Measurements from ENCODE around the gene C12orf56.
"Not testable (repeated sequence)": the region's sequence is repeated elsewhere in the genome, so short reads cannot be mapped to it uniquely, and the experiment has no call there.

C12orf56 gene

GRCh38 chr12:64385019-64385418 is 5.5 kb downstream of the C12orf56 start:
- no peak for DNase-seq

DNA sequence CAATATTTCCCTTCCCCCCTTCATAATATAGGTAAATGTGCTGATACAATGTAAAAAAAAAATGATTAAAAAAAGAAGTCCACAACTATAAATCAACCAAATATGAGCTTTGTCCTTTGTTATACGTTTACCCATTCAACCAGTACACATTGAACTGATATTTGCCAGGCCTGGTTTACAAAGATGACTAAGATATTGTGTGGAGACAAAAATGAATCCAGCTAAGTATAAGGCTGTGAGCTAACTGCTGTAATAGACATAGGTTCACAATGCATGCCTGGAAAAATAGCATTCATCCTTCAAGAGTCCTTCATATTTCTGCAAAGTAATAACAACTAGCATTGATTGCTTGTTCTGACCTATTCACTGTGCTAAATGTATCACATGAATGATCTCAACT is 6.9 kb downstream of the C12orf56 start:
- no peak for DNase-seq

- DNase-seq = no peak
Observed at GRCh38 chr12:64362721-64363305, 27.7 kb downstream of the C12orf56 start.

DNA sequence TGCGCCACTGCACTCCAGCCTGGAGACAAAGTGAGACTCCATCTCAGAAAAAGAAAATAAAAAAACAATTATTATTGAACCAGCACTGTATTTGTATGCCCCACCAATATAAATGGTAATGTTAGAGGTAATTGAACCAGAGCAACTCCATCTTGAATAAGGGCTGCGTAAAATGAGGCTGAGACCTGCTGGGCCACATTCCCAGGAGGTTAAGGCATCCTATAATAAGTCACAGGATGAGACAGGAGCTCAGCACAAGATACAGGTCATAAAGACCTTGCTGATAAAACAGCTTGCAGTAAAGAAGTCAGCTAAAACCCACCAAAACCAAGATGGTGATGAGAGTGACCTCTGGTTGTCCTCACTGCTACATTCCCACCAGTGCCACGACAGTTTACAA is 29.4 kb downstream of the C12orf56 start:
- DNase-seq = not testable (repeated sequence)

- DNase-seq = not testable (repeated sequence)
Observed at GRCh38 chr12:64356209-64356608, 34.3 kb downstream of the C12orf56 start.

DNA sequence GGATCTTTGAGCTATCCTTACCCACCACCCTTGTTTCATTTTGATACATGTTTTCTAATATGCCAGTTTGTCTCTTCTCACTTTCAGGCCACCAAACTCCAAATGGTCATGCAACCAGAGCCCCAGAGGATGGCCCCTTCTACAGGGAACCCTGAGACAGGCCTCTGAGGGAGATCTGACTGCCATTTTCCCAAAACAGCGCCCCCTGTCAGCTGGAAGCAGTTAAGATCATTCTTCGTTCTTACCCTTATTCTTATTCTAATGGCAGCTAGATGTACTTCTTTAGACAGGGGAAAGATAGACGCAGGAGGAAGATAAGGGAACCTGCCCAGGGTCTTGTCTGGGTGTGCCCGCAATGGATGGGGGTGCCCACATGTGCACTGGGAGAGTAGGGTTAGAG is 38.4 kb downstream of the C12orf56 start:
- DNase-seq = no peak

GRCh38 chr12:64351265-64351664 is 39.3 kb downstream of the C12orf56 start:
- DNase-seq = no peak

DNA sequence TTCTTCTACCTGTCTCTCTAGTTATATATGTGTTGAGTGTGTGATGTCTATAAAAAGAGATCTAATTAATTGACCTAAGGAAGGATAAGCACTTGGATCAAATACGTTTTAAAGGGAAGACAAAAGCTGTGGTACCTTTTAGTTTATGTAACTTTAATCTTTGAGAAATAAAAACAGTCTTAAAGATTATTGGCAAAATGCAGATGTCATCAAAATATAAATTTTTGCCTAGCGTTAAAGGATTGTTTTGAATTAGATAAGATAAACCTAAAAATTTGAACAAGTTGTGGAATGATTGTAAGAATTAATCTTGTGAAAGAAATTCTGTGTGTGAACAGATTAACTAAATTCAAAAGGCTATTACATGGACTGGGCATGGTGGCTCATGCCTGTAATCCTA is 42.9 kb downstream of the C12orf56 start:
- DNase-seq = no peak

DNA sequence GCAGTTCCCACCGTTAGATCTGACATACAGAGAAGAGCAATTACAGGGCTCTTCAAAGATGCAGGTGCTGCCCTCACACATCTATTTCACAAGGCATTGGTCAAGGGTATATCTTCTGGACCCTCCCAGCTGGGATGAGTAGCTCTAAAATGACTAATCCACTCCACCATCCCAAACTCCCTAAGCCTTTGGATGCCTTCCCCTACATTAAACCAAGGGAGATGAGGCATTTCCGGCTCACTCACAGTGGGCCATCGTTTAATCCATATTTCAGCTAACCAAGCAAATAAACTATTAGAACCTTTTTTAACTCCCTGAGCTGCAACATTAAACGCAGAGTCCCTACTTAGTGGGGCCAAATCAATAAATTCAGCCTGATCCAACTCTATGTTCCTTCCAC is 45.9 kb downstream of the C12orf56 start:
- not testable (repeated sequence) for DNase-seq

GRCh38 chr12:64340546-64340945 is 50.0 kb downstream of the C12orf56 start:
- DNase-seq = not testable (repeated sequence)

- no peak for DNase-seq
Observed at GRCh38 chr12:64335886-64336466, 54.6 kb downstream of the C12orf56 start.

DNA sequence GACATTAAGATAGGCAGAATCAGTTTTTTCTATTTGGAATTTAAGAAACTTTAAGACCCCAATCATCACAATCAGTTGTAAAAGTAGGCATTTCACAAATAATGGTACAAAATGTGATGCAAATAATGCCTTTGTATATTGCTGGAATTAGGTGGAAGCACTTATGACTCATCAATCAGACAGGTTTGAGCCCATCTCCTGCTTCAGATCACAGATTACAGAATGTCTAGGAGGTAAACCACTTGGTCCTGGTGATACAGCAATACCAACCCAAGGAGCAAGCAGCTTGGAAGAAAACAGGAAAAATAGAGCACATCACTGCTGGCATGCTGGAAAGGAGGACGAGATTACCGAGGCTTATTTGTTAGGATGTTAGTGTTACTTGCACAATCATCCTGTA is 57.6 kb downstream of the C12orf56 start:
- DNase-seq = no peak

DNA sequence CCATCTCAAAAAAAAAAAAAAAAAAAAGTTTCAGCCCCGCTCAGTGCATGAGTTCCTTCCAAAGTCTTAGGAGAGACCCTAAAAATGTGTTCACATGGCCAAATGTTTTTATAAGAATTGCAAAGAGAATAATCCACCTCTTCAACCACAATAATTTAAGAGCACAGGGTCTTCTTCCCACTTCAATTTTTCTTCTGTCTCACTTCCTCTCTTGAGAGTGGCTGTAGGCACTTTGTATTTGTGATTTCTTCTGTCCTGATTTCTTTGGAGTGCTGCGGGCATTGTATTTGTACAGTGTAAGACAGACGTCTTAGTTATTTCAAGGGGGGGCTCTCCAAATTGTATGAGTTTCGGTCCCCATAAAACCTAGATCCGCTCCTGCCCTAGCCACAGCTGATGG is 58.3 kb downstream of the C12orf56 start:
- DNase-seq = no peak

GRCh38 chr12:64329031-64329710 is 61.4 kb downstream of the C12orf56 start:
- not testable (repeated sequence) for DNase-seq

DNA sequence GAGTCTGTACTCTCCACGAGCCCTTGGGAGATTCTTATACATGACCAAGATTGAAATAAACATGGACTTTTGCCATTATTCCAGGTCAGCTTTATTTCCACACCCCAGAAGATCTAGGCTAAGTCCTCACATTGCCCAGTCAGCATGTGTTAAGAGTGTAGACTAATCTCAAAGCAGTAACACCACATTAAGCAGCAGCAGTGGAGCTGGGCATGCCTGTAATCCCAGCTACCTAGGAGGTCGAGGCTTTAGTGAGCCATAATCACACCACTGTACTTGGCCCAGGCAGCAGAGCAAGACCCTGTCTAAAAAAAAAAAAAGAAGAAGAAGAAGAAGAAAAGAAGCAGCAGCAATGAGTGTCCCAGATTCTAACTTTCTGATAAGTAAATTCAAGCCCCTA is 65.5 kb downstream of the C12orf56 start:
- no peak for DNase-seq

GRCh38 chr12:64323476-64324225 is 66.9 kb downstream of the C12orf56 start:
- no peak for DNase-seq

DNA sequence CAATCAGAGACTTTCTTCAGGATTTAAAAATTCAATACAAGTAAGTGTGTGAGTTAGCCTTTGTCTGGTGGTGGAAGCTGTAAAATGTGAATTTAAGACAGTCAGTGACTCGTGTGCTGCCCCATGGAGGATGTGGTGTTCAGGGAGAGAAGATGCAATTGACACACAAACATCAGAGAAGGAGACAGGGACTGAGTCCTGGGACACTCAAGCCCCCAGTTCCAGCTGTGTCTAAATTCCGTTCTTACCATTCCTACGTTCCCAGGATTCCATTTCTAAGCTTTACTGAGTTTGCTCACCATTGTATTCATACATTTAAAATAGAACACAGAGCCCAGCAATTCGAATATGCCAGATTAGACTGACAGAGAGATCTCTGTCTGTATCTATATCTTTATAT is 67.6 kb downstream of the C12orf56 start:
- no peak for DNase-seq

DNA sequence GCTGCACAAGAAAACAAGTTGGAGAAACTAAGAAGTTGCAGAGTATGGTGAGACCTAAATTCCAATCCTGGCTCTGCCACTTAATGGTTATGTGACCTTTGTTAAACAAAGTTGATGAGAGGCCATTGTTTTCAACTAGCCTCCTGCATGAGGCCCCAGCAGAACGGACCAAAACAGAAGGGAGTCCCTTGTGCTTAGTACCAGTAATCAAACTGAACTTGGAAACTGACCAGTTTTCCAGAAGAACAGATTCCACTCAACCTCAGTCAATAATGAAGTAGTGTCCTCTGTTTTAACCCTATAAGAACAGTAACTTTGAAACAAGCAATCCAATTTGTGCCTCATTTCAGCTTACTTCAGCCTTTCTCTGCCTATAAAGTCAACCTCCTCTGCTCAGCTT is 69.9 kb downstream of the C12orf56 start:
- DNase-seq = no peak

GRCh38 chr12:64319540-64320225 is 70.9 kb downstream of the C12orf56 start:
- DNase-seq = not testable (repeated sequence)

GRCh38 chr12:64318605-64319004 is 72.0 kb downstream of the C12orf56 start:
- DNase-seq = no peak

DNA sequence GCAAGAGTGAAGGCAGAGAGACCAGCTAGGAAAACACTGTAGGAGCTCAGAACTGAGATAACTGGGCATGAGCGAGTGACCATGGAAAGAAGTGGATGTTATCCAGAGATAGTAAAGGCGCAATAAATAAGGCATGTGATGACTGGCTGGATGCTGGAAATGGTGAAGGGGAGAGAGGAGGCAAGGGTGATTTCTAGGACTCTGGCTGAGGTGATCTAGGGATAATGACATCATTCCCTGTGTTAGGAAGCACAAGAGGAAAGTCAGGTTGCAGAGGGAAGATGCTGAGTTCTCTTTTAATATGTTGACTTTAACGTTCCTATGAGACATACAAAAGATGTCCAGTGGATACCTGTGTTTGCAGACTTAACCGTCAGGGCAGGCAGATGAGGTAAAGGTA is 78.7 kb downstream of the C12orf56 start:
- no peak for DNase-seq

GRCh38 chr12:64304571-64304970 is 86.0 kb downstream of the C12orf56 start:
- DNase-seq = no peak

GRCh38 chr12:64299628-64300027 is 90.9 kb downstream of the C12orf56 start:
- DNase-seq = no peak

Measured in NCI-H526 (cell line).